Pons (tissue), 1 donor: ENCODE results near the gene RAB11FIP3.
A peak's percentile ranks its signal among the peaks of the same experiment; 100 is the strongest.

Experiments
- DNase-seq: peaks from one replicate; pipeline ENCODE4 v3.0.0-alpha.2; 2016; ENCODE audit warnings: low spot score

Gene RAB11FIP3

DNA sequence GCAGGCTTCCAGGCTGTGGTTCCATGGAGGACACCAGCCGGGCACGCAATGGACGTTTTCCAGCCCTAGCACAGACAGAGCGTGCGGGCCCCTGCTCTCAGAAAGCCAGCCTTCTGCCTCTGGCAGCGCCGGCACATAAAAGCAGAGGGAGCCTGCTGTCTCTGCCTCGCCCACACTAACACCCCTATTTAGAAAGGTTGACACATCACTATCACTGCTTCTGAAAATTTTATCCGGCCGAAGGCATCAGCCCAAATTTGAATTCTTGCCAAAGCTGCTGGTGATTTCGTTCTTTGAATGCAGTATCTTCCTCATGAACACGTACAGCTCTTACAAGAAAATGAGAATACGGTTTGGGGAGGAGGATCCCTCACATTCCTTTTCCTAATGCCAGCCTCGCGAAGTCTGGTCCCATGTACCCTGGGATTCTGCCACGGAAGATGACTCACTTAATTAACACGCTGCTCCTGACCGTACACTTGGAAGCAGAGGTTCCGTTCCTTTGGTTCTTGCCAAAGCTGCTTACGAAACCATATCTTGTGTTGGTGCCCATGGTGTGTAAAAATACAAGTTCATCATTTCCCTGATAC, 1.3 kb upstream of the RAB11FIP3 start:
- DNase-seq, result peak; percentile 63

DNA sequence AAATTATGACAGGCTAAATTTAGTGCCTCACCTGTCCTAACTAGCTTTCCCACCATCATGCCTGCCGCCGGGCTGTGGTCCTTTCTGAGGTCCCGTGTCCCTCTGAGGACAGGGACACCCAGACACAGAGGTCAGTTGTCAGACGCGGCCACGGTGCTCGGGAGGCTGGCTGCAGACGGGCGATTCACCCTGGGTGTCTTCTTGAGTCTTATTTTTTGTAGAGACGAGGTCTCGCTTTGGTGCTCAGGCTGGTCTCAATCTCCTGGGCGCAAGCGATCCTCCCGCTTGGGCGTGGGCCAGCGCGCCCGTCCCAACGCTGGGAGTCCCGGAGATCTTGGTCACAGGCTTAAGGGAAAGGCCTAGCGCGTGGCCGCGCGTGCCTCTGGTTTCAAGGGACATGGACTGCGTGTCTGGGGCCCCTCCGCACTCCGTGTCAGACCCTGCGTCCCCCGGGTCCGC, 797 bp upstream of the RAB11FIP3 start:
- DNase-seq, result peak; percentile 47

GRCh38 chr16:425740-426114, 278 bp downstream of the RAB11FIP3 start:
- no peak for DNase-seq

- DNase-seq, result no peak
Measured at GRCh38 chr16:426115-426905, 861 bp downstream of the RAB11FIP3 start.

GRCh38 chr16:426906-427249, 1.4 kb downstream of the RAB11FIP3 start:
- no peak for DNase-seq

DNA sequence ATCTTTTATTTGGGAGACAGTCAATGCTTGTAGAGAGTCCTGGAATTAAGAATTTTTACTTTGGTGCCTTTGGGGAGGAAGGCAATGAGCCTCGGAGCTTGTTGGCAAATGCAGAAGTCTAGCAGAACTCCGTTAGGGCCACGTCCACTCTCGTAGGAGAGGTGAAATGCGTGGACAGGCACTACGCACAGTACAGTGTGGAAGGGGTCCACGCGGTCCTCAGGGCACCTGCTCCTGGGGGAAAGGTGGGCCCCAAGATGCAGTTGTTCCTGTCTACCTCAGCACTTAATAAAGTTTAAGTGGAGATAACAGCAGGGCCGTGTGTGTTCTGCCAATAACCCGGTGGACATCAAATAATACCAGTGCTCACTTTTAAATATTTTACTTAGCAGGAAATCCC, 1.8 kb downstream of the RAB11FIP3 start:
- no peak for DNase-seq

DNA sequence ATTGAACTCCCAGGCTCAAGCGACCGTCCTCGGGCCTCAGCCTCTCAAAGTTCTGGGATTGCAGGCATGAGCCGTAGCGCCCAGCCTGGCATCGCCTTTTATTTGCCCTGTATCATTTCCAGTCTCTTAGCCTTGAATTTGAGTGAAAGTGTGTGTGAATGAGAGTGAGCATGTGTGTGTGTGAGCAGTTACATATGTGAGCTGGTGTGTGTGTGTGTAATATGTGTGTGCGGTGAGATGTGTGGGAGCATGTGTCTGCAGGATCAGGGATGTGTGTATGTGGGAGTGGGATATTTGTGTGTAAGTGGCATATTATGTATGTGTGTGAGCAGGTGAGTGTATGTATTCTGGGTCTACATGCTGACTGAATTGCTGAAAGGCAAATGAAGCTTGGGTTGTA, 5.5 kb downstream of the RAB11FIP3 start:
- DNase-seq, result no peak

DNA sequence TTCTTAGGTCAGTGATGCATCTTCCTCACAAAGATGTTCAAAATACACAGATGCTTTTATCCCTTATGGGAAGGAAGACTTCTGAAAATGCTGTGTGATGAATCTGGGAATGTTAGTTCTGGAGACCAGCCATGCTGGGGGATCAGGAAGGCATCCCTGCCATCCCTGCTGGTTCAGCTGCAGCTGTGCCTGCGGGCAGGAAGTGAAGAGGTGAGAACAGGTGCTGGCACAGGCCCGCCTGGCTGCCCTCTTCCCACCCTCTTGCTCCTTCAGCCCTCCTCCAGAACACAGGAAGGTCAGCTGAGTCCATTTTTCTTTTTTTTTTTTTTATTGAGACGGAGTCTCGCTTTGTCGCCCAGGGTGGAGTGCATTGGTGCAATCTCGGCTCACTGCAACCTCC, 15.2 kb downstream of the RAB11FIP3 start:
- DNase-seq, result no peak

DNA sequence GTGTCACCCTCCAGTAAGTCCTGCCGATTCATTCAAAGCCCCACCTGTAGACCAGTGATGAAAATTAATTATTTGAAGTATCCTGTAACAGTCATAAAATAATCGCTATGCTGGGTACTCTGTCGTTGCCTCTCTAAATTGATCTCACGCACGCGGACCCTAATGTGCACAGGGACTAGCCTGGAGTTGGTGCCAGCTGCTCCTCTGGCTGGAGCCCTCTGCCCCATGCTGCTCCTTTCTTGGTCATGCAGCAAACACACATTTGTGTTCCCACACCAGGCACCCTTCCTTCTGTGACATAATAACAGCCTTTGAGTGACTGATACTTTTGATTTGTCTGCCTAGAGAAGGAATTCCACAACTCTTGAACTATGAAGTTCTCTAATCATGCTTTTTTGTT, 16.0 kb downstream of the RAB11FIP3 start:
- no peak for DNase-seq

DNA sequence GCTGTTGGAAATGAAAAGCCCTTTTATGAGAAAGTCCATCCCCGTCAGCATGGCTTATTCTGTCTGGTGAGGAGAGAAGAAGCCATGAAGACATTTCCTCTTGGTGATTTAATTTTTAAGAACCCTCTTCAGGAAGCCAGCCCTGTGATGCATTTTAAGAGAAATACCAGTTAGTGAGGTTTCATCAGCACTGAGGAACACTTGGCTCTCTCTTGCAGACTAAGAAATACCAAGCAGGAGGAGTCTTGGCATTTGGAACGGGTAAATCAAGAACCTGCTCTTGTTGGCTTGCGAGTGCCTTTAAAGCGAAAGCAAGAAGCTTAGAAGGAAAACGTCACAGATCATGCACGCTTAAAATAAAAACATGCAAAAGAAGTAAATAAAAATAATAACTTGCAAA, 17.5 kb downstream of the RAB11FIP3 start:
- DNase-seq, result no peak

GRCh38 chr16:444027-444426, 18.6 kb downstream of the RAB11FIP3 start:
- DNase-seq, result no peak

DNA sequence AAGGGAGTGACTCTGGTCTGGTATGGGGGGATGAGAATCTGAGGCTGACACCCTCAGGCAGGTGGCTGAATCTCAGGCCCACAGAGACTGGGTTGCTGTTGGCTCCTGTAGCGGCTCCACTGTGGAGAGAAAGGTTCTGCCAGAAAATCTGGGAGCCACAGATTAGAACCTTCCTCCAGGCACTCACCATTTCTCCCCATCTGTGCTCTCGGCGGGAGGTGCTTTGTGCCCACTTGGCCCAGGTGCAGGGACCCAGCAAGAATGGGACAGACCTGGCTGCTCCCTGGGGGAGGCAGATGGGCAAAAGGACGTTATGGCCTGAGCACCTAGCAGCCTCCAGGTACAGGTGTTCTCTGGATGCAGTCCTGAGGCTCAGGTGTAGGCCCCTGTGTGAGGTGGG, 20.1 kb downstream of the RAB11FIP3 start:
- DNase-seq, result no peak

- DNase-seq, result no peak
Measured at GRCh38 chr16:450385-450784, 24.9 kb downstream of the RAB11FIP3 start.

DNA sequence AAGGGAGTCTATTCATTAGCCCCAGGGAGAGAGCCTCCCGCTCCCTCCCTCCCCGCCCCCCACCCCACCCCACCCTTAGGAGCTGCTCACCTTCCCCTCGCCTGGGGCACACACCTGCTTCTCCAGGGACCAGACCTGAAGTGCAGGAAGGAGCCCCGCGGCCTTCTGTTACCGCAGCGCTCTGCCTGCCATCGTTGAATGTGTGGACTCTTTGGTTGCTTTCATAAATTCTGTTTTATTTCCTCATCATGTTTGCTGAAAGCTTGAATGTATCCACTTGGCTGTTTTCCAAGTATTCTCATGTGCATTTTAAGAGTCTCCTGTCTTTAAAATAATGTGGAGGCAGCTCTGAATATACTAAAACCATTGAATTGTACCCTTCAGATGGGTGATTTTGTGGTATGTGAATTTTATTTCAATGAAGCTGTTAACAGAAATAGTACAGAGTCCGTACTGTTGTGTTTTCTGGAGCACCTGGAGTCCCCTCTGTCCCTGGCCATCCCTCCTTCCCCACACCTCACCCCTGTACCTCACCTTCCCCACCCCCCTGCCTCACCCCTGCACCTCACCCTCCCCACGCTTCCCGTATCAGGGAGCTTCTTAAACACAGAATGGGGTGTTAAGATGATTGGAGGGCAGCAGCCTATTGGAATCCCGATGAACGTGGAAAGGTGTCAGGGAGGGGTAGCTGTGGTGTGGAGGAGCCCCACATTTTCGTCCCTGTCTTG, 25.5 kb downstream of the RAB11FIP3 start:
- no peak for DNase-seq

DNA sequence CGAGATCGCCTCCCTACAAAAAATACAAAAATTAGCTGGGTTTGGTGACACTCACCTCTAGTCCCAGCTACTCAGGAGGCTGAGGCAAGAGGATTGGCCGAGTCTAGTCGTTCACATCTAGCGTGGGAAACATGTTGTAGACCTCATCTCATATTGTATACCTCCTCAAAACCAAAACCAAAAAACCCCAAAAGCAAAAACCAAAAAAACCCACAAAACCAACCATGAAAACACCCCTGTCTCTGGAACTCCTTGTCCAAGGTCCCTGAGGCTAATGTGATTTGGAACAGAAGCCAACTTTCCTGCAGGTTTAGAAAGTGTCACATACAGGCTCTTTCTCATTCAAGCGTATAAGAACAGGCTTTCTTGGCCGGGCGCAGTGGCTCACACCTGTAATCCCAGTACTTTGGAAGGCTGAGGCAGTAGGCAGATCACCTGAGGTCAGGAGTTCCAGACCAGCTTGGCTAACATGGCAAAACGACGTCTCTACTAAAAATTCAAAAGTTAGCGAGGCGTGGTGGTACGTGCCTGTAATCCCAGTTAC, 29.0 kb downstream of the RAB11FIP3 start:
- no peak for DNase-seq

DNA sequence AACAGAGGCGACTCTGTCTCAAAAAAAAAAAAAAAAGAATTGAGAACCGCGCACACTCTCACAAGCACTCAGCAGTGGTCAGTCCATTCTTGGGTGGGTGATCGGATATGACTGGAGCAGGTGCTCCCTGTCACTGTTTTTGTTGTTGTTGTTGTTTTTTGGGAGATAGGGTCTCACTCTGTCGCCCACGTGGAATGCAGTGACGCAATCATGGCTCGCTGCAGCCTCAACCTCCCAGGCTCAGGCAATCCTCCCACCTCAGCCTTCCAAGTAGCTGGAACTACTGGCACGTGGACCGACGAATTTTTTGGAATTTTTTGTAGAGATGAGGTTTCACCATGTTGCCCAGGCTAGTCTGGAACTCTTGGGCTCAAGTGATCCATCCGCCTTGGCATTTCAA, 30.0 kb downstream of the RAB11FIP3 start:
- DNase-seq, result no peak

- peak; percentile 73 for DNase-seq
Measured at GRCh38 chr16:456891-457483, 31.5 kb downstream of the RAB11FIP3 start.

- peak; percentile 70 for DNase-seq
Measured at GRCh38 chr16:457732-458400, 32.4 kb downstream of the RAB11FIP3 start.

DNA sequence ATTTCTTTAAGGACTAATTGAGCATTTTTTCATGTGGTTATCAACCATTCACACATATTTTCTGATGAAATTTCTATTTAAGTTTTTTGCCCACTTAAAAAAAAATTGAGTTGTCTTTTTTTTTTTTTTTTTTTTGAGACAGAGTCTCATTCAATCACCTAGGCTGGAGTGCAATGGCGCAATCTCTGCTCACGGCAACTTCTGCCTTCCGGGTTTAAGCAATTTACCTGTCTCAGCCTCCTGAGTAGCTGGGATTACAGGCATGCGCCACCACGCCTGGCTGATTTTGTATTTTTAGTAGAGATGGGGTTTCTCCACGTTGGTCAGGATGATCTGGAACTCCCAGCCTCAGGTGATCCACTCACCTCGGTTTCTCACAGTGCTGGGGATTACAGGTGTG, 34.3 kb downstream of the RAB11FIP3 start:
- no peak for DNase-seq

- DNase-seq, result no peak
Measured at GRCh38 chr16:460787-461186, 35.3 kb downstream of the RAB11FIP3 start.

GRCh38 chr16:463071-463470, 37.6 kb downstream of the RAB11FIP3 start:
- no peak for DNase-seq

DNA sequence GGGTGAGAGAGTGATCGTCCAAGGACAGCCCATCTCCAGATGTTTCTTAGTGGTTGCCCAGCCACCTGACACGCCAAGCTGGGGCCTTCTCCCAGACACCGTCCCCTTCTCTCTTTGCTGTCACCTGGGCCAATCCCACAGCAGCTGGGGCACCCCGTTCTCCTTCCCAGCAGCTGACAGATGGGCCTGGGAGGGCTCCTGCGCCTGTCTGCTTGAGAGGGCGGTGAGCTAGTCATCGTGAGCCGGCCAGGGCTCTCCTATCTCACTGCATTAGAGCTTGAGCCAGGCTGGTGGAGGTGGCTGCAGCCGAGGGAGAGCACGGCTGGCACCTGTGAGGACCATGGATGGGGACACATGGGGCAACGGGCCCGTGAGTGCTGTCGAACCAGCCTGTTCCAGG, 41.2 kb downstream of the RAB11FIP3 start:
- no peak for DNase-seq
